IPS DF 19.7 (cell line): ENCODE data around the gene PRRG2.

ENCODE experiments used
- DNase-seq: peaks from one replicate; pipeline ENCODE4 v3.0.0-alpha.2; 2013; ENCODE audit warnings: low read depth, low spot score

Gene PRRG2

GRCh38 chr19:49556412-49557398 is 24.4 kb upstream of the PRRG2 start:
- peak; percentile 57 for DNase-seq

DNA sequence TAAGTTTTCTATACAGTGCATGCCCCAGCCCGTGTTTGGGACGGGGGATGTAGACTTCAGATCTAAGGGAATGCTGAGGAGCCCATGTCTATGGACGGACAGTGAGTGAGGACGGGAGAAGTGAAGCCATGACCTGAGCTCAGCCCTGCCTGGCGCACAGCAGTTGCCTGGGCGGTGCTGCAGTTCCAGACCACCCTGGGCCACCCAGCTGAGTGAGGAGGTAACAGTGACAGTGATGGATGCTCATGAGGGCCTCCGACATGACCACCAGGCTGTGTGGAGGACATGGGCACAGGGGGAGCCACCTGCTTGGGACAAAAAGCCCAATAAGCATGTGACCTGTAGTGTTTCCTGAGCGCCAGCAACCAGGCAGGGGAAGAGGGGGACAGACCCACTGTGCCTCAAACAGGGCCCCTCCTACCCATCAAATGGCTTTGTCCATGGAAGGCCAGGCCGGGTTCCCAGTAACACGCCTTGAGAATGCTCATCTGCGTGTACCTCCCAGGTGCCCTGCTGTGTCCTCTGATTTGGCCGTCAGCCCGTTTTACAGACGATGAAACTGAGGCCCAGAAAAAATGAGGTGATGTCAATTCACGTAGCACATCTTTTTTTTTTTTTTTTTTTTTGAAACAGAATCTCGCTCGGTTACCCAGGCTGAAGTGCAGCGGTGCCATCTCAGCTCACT is 23.3 kb upstream of the PRRG2 start:
- no peak for DNase-seq

GRCh38 chr19:49558591-49558990 is 22.5 kb upstream of the PRRG2 start:
- DNase-seq, result no peak

DNA sequence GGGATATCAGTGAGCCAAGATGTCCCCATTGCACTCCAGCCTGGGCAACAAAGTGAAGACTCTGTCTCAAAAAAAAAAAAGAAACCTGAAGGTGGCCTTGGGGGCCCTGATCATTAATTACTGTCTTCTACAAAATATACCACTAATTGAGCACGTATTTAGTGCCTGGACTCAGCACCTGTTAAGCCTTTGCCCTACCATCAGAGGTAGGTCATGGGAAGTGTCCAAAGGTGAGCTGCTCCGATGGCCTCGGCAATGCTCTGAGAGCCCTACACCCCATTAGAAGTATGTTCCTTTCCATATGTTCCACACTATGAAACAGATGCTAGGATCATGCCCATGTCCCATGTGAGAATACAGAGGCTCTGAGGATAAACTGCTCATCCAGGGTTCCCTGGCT is 21.7 kb upstream of the PRRG2 start:
- DNase-seq, result no peak

DNA sequence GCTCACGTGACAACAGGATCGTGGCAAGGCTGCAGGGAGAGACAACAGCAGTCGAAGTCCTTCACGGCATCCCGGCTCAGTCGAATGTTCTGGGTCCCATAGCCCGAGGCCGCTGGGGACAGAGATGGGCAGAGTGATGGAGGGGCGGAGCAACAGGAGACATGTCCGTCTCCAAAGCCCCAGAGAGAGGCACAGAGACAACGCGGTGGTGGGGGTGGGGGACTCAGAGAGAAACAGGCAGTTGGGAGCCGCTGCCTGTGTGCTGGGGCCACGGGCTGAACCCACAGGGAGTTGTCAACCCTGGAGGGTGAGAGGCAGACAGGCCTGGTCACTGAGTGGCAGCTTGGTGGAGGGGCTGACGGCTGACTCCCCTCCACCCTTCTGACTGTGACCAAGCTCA is 21.2 kb upstream of the PRRG2 start:
- no peak for DNase-seq

DNA sequence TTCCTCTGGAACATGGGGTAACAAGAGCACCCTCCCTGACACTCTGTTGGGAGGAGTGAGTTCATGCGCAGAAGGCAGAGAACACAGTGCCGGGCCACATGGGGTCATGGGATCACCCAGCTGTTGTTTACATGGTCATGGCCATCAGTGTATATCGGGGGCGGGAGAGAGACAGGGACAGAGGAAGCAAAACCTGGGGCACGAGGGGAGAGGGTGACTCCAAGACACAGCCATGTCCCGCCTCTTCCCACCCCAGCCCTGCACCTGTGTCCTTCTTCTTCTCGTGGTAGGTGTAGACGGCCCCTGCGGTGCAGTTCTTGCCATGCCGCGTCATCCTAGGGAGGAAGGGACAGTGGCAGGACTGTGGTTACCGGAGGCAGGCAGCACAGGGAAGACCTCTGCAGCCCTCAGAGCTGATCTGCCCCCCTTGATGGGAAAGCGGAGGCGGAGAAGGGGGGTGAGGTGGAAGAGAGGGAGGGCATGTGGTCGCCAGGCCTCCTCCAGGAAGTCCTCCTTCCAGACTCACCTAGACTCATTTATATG is 20.7 kb upstream of the PRRG2 start:
- DNase-seq, result no peak

- no peak for DNase-seq
Observed at GRCh38 chr19:49564616-49565045, 16.5 kb upstream of the PRRG2 start.

GRCh38 chr19:49565261-49565660 is 15.9 kb upstream of the PRRG2 start:
- DNase-seq, result no peak

DNA sequence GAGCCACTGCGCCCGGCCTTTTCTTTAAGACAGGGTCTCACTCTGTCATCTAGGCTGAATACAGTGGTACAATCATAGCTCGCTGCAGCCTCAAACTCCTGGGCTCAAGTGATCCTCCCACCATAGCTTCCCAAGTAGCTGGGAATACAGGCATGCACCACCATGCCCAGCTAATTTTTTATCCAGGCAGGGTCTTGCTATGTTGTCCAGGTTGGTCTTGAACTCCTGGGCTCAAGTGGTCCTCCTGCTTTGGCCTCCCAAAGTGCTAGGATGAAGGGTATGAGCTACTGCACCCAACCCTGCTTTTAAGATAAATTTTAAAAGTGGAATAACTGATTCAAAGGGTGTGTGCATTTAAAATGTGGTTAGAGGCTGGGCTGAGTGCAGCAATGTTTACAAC is 14.8 kb upstream of the PRRG2 start:
- no peak for DNase-seq

GRCh38 chr19:49567861-49568441 is 13.2 kb upstream of the PRRG2 start:
- no peak for DNase-seq

DNA sequence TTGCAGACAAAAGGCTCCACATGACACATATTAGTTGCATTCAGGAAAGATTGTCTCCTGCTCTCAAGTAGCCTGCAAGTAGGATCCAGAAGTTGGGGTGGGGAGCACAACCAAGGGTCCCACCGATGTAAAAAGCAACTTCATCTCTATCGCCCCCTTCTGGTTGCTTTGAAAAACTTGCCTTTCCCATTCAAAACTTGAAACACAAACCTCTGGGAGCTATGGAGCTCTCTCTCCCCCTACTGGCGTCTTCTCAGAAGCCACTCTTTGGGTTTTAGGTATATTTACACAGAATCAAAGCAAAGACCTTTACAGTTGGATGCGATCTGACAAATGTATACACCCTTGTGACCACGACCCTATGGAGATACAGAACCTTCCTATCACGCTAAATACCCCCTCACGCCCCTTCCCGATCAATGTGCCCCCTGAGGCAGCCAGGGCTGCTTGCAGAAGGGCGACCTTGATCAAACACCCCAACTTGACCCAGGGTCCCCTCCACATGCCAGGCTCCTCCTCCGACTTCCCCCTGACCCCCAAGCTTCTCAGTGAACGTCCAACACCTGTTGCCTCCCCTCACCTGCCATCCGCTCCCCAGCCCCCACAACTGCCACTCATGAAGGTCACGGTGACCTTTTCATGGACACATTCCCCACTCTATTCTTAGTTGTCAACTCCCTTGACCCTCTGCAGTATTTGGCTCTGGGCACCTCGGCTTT is 10.8 kb upstream of the PRRG2 start:
- no peak for DNase-seq

- DNase-seq, result no peak
Observed at GRCh38 chr19:49570997-49571676, 10.0 kb upstream of the PRRG2 start.

DNA sequence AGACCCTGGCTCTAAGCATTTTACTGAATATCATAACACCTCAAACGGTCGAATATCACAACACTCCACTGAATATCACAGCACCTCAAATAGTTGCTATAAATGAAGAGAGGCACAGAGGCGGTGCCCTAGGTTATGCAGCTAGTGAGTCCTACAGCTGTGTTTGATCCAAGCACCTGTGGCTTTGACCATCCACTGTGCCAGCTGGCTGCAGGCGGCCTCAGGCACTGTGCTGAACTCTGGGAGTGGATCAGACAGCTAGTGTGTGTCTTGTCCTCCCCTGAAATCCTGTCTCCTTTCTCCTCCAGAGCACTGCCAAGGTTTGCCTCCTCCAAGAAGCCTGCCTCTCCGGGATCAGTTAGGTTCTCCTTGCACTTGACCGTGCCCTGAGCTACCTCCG is 8.1 kb upstream of the PRRG2 start:
- DNase-seq, result no peak

DNA sequence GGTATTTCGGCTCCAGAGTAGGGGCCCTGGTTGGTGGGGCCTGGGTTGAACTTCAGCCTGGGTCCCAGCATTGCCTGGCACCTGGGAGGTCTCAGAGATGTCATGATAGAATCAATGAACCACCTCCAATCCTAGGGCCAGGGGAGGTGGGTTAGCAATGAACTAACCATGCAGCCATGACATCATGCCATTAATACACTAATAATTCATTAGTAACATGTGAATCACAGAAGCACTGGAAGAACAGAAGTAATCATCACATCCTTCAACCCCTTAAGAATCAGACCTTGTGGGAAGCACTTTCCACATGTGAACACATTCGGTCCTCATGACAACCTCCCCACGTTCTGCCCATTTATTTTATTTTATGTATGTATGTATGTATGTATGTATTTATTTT is 7.7 kb upstream of the PRRG2 start:
- no peak for DNase-seq

DNA sequence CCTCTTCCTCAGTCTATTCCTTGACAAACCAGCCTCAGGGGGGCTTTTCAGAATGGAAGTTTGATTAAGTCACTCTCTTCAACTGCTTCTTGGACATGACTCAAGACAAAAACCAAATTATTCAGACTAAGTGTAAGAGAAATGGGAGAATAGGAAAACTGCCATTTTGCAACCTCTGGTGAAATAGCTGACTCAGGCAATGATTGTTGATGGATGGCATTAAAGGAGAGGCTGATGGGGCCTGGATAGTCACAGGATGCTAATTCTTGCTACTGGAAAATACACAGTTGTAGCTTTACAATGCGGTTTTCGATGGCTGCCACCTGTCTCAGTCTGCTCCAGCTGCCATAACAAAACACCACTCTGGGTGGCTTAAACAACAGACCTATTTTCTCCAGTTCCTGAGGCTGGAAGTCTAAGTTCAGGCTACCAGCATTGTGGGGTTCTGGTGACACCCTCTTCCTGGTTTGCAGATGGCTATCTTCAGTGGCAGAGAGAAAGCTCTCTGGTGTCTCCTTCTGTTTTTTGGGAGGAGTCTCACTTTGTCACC is 6.8 kb upstream of the PRRG2 start:
- no peak for DNase-seq

- no peak for DNase-seq
Observed at GRCh38 chr19:49579193-49579592, 1.9 kb upstream of the PRRG2 start.

DNA sequence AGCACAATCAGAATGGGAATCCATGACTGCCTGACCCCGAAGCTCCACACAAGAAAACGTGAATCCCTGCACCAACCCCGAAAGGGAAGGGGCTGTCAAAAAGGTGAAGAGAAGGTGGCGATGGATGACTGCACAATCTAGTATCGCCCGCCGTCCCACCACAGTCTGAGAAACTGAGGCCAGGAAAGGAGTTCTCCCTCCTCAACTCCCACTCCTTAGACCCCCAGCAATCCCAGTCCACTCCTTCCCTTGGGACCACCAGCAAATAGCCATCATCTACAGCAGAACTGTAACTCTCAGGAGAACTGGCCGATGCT is 1.2 kb upstream of the PRRG2 start:
- DNase-seq, result no peak

DNA sequence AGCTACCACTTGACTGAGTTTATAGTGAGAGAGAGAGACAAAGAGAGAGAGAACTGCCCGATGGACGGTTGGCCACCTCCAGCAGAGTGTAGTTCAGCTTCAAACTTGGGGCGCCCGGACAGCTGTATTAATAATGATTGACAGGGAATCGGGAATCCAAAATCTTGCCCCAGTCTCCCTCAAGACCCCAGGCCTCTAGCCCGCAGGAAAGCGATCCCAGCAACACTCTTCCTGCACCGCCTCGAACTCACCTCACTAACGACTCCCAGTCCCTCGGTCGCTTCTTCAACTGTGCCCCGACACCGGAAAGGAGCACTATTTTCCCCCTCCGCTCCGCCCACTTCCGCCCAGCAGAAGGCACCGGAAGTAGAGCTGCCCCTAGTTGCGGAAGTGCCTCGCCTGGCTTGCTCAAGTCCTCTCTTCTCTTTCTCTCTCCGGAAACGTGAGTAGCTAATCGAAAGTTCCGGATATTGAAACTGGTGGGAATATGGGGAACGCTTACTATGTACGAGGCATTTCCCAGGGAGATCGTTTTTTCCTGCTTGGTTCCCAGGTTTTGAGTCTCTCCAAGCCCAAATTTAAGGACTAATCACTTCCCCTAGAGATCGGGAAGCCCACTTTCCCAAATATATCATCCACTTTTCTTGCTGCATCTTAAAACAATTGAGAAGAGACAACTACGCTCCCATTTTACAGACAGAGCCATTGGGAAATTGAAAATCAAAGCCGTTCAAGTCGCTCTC is 681 bp upstream of the PRRG2 start, which contains the start of gene NOSIP:
TSS of gene NOSIP (minus strand) at position 293 of the 743 bp plus-strand sequence. CDS start 19,865 bp downstream, outside the sequence.
- no peak for DNase-seq

- DNase-seq, result no peak
Observed at GRCh38 chr19:49583239-49583638, 2.1 kb downstream of the PRRG2 start.

DNA sequence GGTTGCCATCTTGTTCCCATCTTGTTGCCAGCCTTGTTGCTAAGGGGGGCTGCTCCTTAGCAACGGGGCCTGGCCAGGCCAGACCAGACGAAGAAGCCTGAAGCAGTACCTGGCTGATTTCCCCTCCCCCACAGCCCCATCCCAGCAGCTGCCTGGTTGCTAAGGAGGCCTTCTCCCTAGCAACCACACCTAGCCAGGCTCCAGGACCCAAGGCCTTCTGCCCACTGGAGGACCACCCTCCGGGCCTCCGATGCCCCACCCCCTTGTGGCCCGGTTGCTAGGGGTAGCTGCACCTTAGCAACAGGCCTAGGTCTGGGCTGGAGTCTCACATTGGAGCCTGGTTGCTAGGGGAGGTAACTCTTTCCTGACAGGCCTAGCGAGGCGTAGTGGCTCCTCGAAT is 3.9 kb downstream of the PRRG2 start:
- no peak for DNase-seq
